EH (cell line): ENCODE results near the gene OR56A3.

Experiments
- DNase-seq: peaks from one replicate; pipeline ENCODE4 v3.0.0-alpha.2; 2015; ENCODE audit warnings: low read depth

The OR56A3 gene

DNA sequence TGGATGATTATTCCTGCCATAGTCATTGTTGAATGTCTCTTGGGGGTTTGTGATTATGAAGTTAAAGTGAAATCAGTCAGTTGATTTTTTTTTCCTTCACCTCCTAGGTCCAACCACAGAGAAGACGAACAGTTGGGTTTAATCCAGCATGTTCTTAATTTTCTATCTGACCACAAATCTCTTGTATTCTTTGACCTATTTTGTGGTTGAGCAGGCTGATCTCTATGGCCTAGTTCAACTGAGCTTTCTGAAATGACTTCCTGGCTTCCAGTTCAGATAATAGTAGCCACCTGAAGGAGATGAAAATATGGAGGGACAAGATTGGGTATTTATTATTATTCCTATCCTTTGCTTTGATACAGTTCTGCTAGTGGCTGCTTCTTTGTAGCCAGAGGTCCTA, 31.5 kb downstream of the OR56A3 start:
- DNase-seq, result no peak

DNA sequence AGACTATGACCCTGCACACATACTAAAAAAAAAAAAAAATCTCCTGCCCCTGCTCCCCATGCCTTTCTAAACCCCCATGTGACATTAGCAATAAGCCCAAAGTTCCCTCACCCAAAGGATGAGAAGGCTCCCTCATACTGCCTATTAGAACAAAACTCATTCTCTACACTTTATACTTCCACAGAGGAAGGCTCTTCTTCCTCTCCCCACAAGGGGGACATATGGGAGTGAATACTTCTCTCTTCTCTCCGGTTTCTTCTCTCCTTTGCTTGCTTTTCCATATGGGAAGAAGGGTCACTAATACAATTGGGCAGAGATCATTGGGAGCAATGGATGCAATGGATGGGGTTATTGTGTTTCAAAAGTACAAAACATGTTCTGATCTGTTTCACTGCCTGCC, 41.4 kb downstream of the OR56A3 start:
- no peak for DNase-seq

DNA sequence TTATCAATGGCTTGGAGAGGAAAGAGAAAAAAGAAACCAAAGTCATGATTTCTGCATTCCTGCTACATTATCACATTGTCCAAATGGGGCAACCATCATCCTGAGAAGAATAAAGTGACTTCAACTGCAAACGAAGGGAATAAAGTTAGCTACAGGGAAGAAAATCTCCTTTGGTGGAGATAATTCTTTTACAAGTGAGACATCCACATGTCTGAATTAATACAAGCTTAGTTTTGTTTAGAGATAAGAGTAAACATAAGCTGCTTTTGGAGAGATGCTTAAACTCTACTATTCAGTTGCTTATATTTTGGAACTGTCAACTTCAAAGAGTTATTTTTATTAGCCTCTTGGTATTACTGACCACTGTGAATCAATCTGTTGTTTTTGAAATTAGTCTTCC, 44.8 kb downstream of the OR56A3 start, which contains the start of gene OR52L1:
OR52L1 (minus strand) TSS at position 101 of the 400 bp plus-strand sequence; CDS start at position 46, 55 bp downstream.
- no peak for DNase-seq

DNA sequence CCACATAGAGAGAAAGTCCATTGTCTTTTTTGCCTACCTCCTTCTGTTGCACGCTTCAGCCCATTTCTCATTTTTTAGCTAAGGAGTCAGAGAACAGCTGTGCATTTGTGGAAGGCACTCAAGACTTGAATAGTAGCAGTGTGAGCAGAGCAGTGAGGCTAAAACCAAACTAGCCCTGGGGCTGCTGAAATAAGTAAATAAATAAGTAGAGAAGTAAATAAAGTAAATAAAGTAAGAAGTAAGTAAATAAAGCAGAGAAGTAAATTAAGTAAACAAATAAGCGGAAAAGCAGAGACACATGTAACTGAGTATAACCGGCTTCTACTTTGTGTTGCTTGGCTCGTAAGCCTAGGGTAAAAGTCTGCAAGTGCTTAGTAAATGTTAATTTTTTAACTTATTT, 47.2 kb downstream of the OR56A3 start:
- DNase-seq, result no peak

DNA sequence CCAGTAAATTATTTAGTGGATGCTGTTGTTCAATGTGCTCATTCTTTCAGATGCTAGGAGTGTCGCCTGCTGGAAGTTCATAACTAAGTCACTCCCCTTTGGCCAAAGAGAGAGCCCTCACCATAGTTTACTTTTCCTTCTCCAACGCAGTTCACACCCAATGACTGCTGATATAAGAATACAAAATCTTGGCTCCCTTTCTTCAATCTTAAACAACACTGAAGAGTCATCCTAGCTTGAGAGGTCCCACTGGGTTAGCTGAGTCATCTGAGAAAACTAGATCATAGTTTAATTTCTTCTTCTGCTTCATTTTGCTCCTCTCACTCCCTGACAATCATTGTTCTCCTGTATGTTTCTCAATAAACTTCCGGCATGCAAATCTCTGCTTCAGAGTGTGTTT, 50.1 kb downstream of the OR56A3 start:
- DNase-seq, result no peak

DNA sequence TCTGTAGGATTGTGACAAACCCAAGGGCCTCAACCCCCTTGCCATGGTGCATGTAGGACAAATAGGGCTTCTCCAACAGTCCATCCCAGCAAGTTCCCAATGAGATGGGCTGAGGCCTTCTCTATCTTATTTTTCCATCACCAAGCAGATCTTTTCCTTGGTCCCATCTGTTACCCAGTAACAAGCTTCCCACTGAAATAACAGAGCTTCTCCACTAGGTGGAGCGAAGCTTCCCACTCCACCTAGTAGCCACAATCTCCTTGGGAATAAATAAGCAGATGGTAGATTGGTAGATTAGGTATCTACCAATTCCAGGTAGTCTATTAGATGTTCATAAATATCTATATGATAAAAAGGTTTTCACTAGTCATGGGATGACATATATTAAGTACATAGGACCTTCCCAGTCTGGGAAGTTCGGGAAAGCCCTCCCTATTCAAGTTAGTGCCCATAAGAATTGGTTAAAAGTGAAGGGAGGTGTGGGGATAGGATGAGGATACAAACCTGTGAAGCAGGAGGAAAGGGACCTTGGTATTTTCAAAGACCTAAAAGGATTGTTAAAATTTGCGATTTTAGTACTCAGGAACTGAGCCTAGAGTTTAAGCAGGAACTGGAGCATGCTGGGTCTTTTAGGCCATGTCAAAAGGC, 50.7 kb downstream of the OR56A3 start:
- peak; percentile 13 for DNase-seq

DNA sequence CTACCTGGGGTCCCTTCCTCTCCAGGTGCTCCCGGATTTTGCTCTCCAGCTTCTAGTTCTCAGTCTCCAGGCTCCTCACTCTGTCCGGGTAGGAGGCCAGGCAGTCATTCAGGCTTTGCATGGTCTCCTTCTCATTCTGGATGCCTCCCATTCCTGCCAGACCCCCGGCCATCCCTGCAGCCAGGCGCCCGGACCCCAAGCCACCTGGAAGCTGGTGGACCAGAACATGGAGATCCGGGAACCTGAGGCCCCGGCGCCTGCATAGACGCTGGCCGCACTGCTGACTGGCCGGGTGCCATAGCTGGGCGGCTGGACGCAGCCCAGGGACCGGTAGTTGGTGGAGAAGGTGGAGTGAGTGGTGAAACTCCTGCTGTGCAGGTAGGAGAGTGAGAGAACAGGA, 52.7 kb downstream of the OR56A3 start:
- no peak for DNase-seq
